DND-41 (cell line): ENCODE data around the gene PEX7.

Experiments used
- EZH2 ChIP-seq: IDR thresholded peaks from 3 replicates; pipeline ENCODE4 v1.6.1; 2012; ENCODE audit warnings: borderline replicate concordance, low read depth, mild to moderate bottlenecking, moderate library complexity, low read length, inconsistent platforms; ENCODE audit not compliant: severe bottlenecking
- TF ChIP-seq, protein P1 (sequence below): IDR thresholded peaks from 2 replicates; pipeline ENCODE4 v1.5.1; 2012; ENCODE audit warnings: borderline replicate concordance, low read length, moderate library complexity, mild to moderate bottlenecking; ENCODE audit not compliant: poor library complexity, severe bottlenecking; ENCODE audit errors: extremely low read depth

GRCh38 chr6:136961848-136962247 is 139.5 kb downstream of the PEX7 start:
- TF ChIP-seq, protein P1, sequence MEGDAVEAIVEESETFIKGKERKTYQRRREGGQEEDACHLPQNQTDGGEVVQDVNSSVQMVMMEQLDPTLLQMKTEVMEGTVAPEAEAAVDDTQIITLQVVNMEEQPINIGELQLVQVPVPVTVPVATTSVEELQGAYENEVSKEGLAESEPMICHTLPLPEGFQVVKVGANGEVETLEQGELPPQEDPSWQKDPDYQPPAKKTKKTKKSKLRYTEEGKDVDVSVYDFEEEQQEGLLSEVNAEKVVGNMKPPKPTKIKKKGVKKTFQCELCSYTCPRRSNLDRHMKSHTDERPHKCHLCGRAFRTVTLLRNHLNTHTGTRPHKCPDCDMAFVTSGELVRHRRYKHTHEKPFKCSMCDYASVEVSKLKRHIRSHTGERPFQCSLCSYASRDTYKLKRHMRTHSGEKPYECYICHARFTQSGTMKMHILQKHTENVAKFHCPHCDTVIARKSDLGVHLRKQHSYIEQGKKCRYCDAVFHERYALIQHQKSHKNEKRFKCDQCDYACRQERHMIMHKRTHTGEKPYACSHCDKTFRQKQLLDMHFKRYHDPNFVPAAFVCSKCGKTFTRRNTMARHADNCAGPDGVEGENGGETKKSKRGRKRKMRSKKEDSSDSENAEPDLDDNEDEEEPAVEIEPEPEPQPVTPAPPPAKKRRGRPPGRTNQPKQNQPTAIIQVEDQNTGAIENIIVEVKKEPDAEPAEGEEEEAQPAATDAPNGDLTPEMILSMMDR = no peak
- no peak for TF ChIP-seq EZH2
